Left kidney (tissue), 2 donors: ENCODE data around the gene MAP7D2. TPM values are rescaled to one million over a fixed set of nuclear protein-coding genes. Genes with fewer than 3 reads are reported as not detected.

Experiments used
- DNase-seq: peaks from one replicate; pipeline ENCODE4 v3.0.0-alpha.2; 2013
- polyA plus RNA-seq: library from polyadenylated mRNA; unstranded; fragments of 120-200 nt; gene quantifications from one replicate; pipeline ENCODE4 v1.2.1, GENCODE V29; 2013; ENCODE audit not compliant: insufficient read length

MAP7D2 gene
- polyA plus RNA-seq, 1 donor: 5.1 TPM

DNA sequence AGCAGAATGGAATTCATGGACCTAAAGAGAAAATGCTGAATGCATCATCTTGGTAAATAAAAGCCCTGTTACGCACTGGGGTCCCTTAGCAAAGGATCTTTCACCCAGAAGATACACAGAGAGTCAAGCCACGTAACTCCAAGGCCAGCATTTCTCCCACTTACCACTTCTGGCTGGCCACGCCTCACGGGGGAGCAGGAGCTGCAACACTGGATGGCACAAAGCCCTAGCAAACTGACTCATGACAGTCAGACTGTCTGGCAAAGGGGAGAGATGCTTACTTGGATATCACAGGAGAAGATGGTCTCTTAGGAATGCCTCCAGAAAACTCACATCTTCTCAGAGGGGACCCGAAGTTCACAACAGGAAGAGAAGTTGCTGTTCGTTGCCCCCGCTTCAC, 74.5 kb downstream of the MAP7D2 start:
- DNase-seq: no peak

DNA sequence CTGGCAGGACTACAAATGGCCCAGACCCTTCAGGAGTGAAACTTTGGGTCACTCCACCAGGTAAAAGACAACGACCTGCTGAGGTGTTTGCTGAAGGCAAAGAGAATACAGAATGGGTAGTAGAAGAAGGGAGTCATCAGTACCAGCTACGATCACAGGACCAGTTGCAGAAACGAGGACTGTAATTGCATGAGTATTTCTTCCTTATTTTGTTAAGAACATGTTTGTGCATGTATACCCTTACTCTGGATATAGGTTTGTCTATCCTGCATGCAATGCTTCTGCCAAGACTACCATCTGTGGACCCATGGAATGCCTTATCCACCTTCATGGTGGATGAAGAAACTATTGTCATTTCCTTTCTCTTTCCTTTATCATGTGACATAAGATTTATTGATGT, 77.7 kb downstream of the MAP7D2 start:
- DNase-seq: no peak

DNA sequence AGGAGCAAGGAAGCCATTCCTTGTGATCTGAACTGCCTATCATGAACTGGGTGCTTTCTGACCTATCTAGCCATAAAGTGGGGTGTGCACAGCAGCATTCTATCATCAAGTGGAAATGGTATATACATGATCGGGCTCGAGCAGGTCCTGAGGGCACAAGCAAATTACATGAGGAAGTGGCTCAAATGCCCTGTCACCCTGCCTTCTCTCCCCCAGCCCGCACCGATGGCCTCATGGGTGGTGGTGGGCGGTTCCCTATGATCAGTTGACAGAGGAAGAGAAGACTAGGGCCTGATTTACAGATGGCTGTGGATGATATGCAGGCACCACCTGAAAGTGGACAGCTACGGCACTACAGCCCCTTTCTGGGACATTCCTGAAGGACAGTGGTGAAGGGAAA, 79.5 kb downstream of the MAP7D2 start:
- no peak for DNase-seq

DNA sequence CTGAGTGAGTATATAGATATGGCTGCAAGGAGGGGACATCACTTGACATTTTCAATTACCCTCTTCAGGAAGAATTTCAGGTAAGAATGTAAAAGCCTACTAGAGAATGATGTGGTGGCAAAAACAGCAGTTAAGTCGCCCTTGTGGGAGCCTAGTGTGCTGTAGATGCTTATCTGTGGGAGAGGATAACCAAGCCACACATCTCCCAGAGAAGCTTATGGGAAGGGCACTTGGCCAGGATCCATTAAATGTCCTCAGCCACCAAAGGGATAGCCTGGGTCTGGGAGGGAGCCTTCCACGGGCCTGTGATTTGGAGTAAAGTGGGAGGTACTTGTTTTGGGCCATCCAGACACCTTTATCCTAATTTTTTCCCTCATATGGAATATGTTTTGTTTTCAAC, 84.5 kb downstream of the MAP7D2 start:
- no peak for DNase-seq

DNA sequence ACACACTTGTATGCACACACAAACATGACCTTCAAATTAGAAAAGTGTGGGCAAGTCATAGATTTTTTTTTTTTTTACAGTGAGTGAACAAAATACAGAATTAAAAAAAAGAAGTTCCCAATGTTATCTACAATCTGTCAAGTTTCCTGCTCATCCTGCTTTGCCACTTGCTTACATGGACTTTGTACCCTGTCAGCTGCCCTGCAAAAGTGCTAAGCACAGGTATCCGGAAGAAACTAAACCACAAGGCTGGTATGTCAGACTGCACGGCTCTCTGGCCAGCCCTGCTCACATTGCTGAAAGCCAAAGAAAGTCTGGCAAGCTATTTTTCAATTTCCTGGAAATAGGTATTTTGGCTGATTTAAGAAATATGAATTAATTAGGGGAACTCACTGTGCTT, 87.0 kb downstream of the MAP7D2 start:
- DNase-seq: peak; percentile 1

DNA sequence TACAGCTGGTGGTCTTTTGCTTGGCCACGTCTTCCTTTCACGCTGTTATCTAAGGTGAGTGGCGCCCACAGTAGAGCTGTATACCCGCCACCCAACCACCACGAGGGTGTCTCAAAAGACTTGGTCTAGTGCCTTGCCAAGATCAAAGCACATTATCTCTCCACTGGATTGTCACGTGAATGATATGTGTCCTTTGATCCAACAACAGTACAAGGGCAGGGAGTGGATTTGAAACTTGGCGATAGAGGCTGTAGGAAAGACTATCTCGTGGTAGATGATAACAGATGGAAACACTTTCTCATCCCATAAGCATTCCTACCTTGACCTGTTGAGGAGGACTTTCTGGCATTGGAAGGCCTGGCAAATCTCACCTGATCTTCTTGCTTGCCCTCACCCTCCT, 88.1 kb downstream of the MAP7D2 start:
- no peak for DNase-seq

DNA sequence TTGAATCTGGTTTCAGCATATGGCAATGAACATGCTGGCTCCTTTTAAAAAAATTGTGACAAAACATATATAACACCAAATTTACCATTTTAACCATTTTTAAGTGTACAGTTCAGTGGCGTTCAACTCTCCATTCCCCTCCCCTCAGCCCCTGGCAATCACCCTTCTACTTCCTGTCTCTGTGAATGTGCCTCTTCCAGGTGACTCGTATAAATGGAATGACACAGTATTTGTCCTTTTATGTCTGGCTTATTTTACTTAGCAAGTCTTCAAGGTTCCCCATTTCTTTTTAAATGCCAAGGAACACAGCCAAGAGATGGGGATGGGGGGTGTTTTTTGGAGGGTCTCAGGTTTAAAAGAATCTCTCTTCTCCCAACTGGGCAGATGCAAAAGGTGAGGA, 90.4 kb downstream of the MAP7D2 start:
- DNase-seq: no peak

DNA sequence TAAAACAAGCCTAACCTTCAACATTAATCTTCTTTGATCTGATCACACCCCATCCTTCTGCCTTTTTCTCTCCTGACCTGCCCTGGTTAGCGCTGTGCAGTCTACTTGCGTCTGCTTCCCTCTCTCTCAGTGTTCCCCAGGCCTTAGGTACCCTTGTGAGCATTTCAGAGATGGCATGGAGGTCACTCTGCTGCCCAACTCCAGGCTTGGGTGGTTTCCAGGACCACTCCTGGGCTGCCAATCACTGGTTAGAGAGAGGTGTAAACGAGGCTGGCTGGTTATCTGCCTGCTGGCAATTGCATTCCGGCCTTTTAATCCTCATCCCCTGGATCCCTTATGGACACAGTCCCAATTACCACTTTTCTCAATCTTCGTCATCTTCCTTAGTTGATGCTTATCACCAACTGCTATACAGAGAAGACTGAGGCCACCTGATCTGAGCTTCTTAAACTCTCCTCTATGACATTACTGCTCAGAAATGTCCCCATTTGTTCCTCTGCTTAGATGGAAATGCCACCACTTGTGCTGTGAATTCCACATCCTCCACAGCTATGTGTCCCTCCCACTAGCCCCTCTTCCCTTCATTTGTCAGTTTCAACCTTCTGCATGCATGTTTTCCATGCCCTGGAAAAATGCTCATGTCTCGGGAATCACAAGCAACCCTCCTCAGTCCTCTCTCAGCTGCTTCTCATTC, 96.9 kb downstream of the MAP7D2 start:
- no peak for DNase-seq

DNA sequence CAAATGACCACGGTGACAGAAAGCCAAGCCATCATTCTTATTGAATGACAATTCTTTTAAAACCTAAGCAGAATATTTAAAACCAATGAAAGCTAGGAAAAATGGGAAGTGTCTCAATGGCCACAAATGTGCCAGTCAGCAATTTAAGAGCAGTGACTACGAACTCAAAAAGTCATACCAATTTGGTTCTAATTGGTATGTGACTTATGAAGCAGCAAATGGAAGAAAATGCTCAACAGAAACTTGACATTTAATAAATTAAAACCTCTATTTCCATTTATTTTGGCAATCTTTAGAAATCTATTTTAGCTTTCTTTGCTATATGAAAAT, 100.1 kb downstream of the MAP7D2 start:
- DNase-seq: no peak

DNA sequence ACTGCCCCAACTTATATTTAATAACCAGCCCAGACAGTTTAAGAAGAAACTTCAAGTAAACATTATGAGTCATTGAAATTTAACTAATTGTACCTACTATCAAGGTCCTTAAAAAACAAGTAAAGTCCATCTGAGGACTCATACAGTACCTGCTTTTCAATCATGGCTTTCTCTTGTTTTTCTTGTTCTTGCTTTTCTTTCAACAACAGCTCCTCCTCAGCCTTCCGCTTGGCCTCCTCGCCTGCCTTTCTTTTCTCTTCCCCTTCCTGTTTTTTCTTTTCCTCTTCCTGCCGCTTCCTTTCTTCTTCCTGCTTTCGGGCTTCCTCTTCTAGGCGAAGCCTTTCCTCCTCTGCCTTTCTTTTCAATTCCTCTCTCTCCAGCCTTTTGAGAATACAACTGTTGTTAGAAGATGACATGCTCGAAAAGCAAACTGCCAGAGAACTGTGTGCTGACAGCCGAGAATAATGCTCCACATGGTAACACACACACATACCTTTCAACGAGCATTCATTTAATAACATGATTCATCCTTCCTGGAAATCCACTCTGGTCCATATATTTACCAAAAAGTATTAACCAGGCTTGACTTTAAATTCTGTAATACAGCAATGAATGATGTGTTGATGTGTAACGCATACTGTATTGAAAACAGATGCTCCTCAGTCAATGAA, 100.6 kb downstream of the MAP7D2 start:
- DNase-seq: no peak

DNA sequence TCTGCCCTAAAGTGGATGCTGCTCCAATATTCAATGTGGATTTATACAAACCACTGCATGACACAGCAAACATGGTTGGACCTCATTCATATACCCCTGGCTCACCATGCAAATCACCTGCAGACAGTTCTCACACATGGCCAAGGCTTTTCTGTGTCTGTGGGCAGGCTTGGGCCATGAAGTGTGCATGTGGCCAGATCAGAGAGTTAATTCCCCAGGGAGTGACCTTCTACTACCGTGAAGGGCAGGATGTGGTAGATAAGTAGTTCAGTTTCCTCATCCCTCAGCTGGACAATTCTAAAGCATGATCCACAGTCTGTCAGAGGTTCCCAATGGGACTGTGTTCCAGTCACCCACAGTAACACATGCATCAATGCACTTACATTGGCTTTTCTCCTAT, 101.3 kb downstream of the MAP7D2 start:
- DNase-seq: no peak

DNA sequence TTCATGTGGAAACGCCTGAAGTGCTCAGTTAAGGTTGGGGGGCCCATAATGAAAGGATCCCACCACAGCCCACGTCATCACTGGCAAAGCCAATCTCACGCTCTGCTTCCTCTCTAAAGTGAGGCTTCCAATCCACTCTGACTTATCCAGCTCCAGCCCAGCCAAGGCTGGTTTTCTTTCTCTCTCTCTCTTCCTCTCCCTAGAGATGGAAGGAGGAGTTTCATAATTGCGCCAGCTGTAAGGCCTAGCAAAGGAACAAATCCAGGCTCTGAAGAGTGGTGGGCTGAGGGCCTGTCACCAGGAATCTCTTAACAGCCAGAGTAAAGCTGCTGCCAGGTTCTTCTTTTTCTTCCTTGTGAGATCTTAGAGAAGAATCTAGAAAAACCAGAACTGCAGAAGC, 105.1 kb downstream of the MAP7D2 start:
- DNase-seq: no peak

DNA sequence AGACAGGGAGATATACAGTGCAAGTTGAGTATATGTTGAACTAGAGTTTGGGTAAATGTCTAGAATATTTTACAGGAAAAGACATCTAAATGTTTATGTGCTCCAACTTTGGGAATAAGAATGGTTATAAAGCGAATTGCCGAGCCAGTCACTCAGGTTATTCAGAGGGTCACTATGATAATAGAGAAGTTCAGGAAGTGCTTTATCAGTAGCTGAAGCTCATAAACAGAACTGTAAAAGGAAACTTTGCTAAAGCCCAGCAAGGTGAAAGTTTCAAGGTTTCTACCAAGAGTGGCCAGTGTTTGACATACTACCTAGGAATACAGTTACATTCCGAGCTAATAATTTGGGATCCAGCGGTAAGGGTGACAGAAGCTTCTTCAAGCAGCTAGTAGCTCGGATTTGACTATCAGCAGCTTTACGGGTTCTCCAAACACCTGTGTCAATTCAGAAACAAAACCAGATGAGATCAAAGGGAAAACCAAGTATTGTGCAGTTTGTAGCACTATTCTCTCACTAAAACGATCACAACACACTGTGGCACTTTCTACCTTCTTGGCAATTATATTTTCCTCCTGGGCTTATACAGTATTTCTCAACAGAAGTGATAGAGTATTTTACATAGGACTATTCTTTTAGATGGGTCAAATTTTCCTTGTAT, 108.6 kb downstream of the MAP7D2 start:
- no peak for DNase-seq

DNA sequence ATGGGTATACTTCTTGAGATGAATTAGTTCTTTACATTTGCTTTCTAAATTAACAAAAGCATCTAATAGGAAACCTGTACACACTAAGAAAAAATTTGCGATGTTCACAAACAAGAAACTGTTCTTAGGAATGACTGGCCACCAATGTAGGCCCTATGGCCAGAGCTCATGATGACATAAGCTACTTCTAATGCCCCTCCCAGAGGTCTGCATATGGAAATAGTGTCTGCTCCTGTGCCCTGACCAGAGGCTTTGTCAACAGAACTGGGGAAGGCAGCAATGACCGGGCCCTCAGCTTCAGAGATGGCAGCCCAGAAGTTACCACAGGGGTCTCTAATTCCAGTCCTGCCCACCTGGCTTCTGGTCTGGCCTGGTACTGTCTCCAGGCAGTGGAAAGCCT, 110.8 kb downstream of the MAP7D2 start:
- DNase-seq: no peak

DNA sequence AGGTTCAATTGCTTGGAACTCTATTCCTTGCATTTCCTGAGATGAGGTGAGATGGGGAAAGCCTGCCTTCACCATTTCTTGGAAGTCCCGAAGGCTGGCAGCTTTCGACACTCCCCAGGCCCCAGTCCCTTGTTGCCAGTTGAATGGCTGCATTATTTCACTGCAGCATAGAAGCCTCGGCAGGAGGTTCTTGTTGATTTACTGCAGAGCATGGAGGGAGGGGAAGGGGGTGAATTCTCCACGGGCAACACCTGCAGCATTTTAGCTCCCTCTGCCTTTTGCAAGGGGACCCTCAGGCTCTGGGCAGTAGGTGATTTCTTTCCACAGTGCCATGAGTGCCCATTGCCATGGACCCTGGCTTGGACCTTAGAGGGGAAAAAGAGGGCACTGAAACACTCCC, 115.1 kb downstream of the MAP7D2 start:
- DNase-seq: no peak

DNA sequence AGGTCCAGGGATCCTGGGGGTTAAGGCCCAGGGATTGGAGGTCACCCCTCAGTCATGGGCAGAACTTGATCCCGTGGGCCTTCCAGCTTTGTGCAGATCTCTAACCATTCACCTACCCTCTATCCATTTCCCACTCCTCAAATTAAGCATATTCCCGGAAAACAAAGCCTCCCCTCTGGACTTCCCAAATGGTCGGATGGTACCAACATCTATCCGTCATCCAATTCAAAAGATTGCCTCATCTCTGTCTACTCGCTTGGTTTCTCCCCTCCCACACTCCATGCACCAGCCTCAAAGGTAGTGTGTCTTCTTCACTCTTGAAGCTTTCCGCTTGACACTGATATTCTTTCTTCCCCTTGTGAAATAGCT, 125.4 kb downstream of the MAP7D2 start:
- no peak for DNase-seq

DNA sequence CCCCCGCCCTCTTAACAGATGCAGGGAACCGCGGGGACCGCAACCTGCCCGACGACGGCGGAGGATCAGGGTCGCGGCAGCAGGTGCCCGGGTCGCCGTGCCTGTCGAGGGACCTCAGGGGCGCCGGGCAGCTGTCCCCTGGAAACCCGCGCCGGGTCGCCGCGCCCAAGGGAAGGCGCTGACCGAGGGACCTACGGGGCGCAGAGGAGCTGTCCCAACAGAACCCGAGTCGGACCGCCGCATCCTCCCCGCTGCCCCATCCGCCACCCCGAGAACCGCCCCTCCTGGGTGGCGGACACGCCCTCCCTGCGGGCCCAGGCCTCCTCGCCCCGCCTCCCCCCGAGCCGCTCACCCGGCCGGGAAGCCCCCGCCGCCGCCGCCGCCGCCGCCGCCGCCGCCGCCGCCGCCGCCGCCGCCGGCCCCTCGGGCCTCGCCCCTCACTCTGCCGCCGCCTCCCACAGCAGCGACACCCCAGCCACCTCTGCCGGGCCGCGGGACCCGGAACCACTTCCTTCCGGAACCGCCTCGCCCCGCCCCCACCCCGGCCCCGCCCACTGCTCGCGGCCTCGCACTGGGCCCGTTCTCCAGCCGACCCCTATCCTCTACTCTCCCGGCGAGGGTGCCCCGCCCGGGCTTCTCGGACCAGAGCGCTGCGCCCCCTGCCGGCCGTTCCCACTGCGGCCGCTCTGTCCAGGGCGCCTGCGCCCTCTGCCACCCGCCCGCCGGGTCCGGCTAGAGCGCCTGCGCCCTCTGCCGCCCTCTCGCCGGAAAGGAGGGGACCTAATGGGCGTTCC, 126.0 kb downstream of the MAP7D2 start, which contains the start of gene BCLAF3:
Gene BCLAF3 (minus strand): TSS at position 506 of the 794 bp plus-strand sequence. CDS start 20,797 bp downstream, outside the sequence.
- DNase-seq: peak; percentile 82

DNA sequence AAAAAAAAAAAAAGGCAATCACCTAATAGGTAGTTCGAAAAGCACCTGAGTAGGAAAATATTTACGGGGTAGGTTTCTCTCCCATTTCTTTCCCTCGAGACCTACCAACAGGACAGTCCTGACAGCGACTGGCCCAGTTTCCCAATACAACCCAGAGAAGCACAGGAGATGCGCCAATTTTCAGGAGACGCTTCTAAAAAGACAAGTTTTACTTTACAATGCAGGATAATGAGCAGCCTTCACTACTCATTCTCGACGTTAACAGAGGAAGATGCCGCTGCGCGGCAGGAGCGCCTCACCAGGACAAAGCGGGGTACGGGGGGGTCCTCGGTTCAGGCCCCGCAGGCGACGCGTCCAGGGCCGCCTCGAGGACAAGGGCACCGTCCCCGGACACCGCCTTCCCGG, 126.6 kb downstream of the MAP7D2 start:
- DNase-seq: no peak

DNA sequence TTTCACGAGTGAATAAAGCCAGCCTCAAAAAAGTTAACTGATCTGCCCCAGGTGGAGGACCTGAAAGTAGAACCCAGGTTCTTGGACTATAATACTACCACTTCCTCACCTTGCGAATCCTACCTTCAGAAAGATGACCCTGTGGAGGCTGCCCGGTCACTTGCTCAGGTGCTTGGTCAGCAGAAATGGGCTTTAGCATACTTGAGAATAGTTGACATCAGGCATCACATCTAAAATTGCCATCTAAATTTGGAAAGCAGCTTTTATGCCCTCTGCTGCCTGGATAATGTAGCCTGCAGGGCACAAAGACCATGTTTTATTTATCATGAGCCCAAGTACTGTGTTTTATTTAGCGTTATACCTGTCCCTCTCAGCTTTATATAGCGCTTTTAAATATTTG, 128.9 kb downstream of the MAP7D2 start:
- no peak for DNase-seq

DNA sequence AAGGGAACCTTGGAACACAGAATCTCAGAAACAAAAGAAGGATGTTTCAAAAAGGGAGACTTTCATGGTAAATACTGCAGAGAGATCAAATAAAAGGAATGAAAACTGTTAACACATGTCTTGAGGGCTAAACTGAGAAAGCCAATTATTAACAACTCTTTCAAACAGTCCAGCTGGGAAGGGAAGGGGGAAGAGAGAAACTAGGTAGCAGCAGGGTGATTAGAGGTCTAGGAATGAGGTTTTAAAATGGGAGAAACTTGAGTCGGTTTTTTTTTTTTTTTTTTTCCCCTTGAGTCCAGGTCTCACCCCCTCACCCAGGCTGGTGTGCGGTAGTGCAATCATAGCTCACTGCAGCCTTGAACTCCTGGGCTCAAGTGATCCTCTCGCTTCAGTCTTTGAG, 130.2 kb downstream of the MAP7D2 start:
- DNase-seq: no peak

DNA sequence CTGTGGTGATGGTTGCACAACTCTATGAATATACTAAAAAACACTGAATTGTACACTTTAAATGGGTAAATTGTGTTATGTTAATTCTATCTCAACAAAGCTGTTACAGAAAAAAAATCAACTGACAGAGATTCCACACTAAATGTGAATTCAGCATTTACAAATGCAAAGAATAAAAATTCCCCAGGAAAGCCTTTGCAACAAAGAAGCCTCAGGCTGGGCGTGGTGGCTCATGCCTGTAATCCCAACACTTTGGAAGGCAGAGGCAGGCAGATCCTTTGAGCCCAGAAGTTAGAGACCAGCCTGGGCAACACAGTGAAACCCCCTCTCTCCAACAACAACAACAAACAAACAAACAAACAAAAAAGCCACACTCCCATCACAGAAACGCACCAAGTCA, 134.8 kb downstream of the MAP7D2 start:
- no peak for DNase-seq

DNA sequence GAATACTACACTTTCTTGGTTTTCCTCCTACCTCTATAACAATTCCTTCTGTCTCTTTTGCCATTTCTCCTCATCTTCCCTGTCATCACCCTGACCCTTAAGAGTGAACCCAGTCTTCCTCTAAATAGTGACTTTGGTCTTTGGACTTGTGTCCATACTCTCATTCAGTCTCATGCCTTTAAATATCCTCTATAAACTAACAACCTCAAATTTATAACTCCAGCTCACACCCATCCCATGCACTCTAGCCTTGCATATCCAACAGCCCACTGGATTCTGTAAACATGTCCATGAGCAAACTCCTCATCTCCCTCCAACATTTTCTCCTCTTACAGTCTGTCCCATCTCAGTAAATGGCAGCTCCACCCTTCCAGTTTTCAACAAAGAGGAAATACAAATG, 140.9 kb downstream of the MAP7D2 start:
- DNase-seq: no peak

DNA sequence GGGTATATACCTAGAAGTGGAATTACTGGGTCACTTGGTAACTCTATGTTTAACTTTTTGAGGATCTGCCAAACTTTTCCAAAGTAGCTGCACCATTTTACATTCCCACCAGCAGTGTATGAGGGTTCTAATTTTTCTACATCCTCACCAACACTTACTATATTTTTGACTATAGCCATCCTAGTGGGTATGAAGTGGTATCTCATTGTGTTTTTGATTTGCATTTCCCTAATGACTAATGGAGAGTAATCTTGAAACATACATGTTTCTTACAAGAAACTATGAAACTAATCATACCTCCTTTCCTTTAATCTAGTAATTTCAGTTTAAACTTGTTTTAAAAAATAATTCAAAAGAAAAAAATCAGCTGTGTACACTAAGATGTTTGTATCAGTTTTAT, 143.7 kb downstream of the MAP7D2 start:
- no peak for DNase-seq
